DND-41 (cell line): Measurements from ENCODE around the gene WDR45B.

ENCODE experiments used
- ATAC-seq: fragments of 200-7000 bp; cut with Tn5 transposase; 3 replicates; pipeline ENCODE4 v1.9.1; 2021; ENCODE audit warnings: low read depth; ENCODE audit not compliant: insufficient read depth
- DNase-seq: peaks from one replicate; pipeline ENCODE4 v3.0.0-alpha.2; 2020
- H2AFZ ChIP-seq: 2 replicates; pipeline ENCODE4 v1.6.0; 2012; ENCODE audit warnings: low read depth, low read length
- H3K27ac ChIP-seq: 2 replicates; pipeline ENCODE4 v1.5.1; 2012; ENCODE audit warnings: low read length, inconsistent platforms
- H3K27me3 ChIP-seq: fragments of 200-600 bp; sonication (generic); 2 replicates; pipeline ENCODE4 v1.6.0; 2012; ENCODE audit warnings: low read length, mild to moderate bottlenecking, inconsistent platforms; ENCODE audit not compliant: insufficient read depth, poor library complexity
- H3K36me3 ChIP-seq: 2 replicates; pipeline ENCODE4 v1.5.1; 2012; ENCODE audit warnings: low read length, inconsistent platforms; ENCODE audit not compliant: insufficient read depth
- H3K4me1 ChIP-seq: 2 replicates; pipeline ENCODE4 v1.5.1; 2012; ENCODE audit warnings: mild to moderate bottlenecking, low read length; ENCODE audit not compliant: insufficient read depth
- H3K4me2 ChIP-seq: 2 replicates; pipeline ENCODE4 v1.6.0; 2012; ENCODE audit warnings: mild to moderate bottlenecking, moderate library complexity, low read length, inconsistent platforms; ENCODE audit not compliant: insufficient read depth
- H3K4me3 ChIP-seq, 2 experiments: fragments of 200-600 bp in 1 of 2; shearing (Covaris generic) in 1 of 2; 2 replicates each; pipeline ENCODE4 v1.5.1; 2012 to 2016; ENCODE audit warnings: inconsistent platforms in 2 of 2, low read length in 2 of 2, mild to moderate bottlenecking in 2 of 2, low read depth in 1 of 2, moderate library complexity in 1 of 2
- H3K79me2 ChIP-seq: 2 replicates; pipeline ENCODE4 v1.6.0; 2012; ENCODE audit warnings: low read length, inconsistent platforms; ENCODE audit not compliant: insufficient read depth
- H3K9ac ChIP-seq: 2 replicates; pipeline ENCODE4 v1.6.0; 2012; ENCODE audit warnings: low read depth, mild to moderate bottlenecking, inconsistent platforms, low read length, moderate library complexity
- H3K9me3 ChIP-seq: 2 replicates; pipeline ENCODE4 v1.5.1; 2012; ENCODE audit warnings: low read length, moderate library complexity, mild to moderate bottlenecking, inconsistent platforms; ENCODE audit not compliant: insufficient read depth, severe bottlenecking
- H4K20me1 ChIP-seq: 2 replicates; pipeline ENCODE4 v1.6.0; 2012; ENCODE audit warnings: low read length; ENCODE audit not compliant: insufficient read depth
- CTCF ChIP-seq: IDR thresholded peaks from 2 replicates; pipeline ENCODE4 v1.5.1; 2012; ENCODE audit warnings: borderline replicate concordance, low read length, moderate library complexity, mild to moderate bottlenecking; ENCODE audit not compliant: poor library complexity, severe bottlenecking; ENCODE audit errors: extremely low read depth
- EZH2 ChIP-seq: IDR thresholded peaks from 3 replicates; pipeline ENCODE4 v1.6.1; 2012; ENCODE audit warnings: borderline replicate concordance, low read depth, mild to moderate bottlenecking, moderate library complexity, low read length, inconsistent platforms; ENCODE audit not compliant: severe bottlenecking

Gene WDR45B

DNA sequence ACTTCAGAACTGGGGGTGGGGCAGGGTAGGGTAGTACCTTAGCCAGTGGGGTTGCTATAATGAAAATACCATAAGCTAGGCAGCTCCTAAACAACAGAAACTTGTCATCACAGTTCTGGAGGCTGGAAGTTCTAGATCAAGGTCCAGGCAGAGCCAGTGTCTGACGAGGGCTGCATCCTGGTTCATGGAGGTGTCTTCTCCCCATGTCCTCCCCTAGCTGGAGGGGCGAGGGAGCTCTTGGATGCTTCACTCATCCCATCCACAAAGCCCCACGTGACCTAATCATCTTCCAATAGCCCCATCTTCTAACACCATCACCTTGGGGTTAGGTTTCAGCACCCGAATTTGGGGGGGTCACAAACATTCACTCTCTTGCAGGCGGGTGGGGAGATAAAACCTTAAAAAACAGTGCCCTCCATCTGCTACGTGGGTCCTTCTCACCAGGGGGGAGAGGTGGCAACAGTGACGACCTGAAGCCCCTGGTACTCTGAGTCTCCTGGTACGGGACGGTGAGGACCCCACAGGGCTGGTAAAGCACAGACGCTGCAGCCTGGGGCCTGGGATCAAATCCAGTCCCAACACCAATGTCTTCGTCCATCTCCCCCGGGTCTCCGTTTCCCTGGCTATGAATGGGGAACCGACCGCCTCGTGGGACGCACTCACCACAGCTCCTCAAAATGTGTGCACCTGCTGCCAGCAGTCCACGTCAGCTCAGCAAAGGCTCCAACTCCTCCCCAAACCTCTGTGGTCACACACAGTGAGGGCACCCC lies 27.4 kb upstream of the WDR45B start:
- no peak for TF ChIP-seq EZH2
- TF ChIP-seq CTCF, result no peak
- no peak overlapping the region for H3K27ac ChIP-seq
- H4K20me1 ChIP-seq, result peaks cover 3% of the 10 kb centered on the region; the same call in 1 of the 2 replicates
- H3K4me1 ChIP-seq, result no peaks in the 10 kb centered on the region
- H3K4me3 ChIP-seq, result no peak overlapping the region
- no peak overlapping the region for H3K4me2 ChIP-seq
- DNase-seq (no peak), ATAC-seq (no peak)
- H3K27me3 ChIP-seq, result no peaks in the 10 kb centered on the region
- no peaks in the 10 kb centered on the region for H3K9me3 ChIP-seq
- H3K9ac ChIP-seq, result no peak overlapping the region
- H3K79me2 ChIP-seq, result no peaks in the 10 kb centered on the region
- no peaks in the 10 kb centered on the region for H3K36me3 ChIP-seq
- no peak overlapping the region for H2AFZ ChIP-seq

DNA sequence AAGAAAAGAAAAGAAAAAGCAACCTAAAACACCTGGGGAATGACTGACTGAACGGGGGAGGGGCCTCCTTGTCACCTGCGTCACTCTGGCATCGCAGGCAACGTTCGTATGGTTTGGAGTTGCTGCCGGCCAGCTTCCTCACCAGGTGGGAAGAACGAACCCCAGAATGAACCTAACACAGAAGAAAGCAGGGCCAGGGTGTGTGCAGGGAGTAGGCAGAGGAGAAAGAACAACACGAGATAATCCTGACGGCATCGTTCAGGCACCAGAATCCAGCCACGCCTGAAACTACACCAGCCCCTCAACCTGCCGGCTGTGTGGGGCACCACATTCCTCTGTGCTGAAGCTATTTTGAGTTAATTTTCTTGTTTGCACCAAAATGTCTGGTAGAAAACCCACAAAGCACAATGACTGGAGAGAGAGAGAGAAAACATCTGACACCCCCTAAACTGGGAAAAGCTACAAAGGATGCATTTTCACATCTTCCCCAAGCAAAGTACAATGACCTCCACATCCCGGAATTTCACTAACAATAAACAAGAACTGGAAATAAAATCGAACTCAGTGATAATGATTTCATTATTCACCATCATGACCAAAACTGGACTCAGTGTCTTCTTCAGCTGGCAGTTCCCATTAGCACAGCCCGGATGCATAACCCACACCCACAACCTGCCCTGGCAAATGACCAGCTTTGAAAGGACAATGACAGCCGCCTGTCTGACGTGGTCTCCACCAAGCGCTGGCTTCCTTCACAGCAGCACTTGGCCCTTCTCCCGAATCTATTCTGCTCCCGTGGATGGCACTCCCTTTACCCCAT lies 26.6 kb upstream of the WDR45B start:
- peaks cover 3% of the 10 kb centered on the region; the same call in 1 of the 2 replicates for H4K20me1 ChIP-seq
- H3K4me3 ChIP-seq, result no peak overlapping the region
- no peak overlapping the region for H3K4me2 ChIP-seq
- H3K9me3 ChIP-seq, result no peaks in the 10 kb centered on the region
- H3K79me2 ChIP-seq, result no peaks in the 10 kb centered on the region
- DNase-seq (no peak), ATAC-seq (no peak)
- no peak overlapping the region for H2AFZ ChIP-seq
- H3K36me3 ChIP-seq, result no peaks in the 10 kb centered on the region
- no peaks in the 10 kb centered on the region for H3K4me1 ChIP-seq
- H3K27me3 ChIP-seq, result no peaks in the 10 kb centered on the region
- H3K27ac ChIP-seq, result no peak overlapping the region
- no peak overlapping the region for H3K9ac ChIP-seq
- TF ChIP-seq EZH2 (no peak), CTCF (no peak)

- no peak overlapping the region for H2AFZ ChIP-seq
- no peaks in the 10 kb centered on the region for H3K79me2 ChIP-seq
- H3K4me3 ChIP-seq, result no peak overlapping the region
- H3K27ac ChIP-seq, result no peak overlapping the region
- no peaks in the 10 kb centered on the region for H3K27me3 ChIP-seq
- no peaks in the 10 kb centered on the region for H3K4me1 ChIP-seq
- TF ChIP-seq EZH2 (no peak), CTCF (no peak)
- no peaks in the 10 kb centered on the region for H3K9me3 ChIP-seq
- no peaks in the 10 kb centered on the region for H3K36me3 ChIP-seq
- H3K4me2 ChIP-seq, result no peak overlapping the region
- peaks cover 3% of the 10 kb centered on the region; the same call in 1 of the 2 replicates for H4K20me1 ChIP-seq
- no peak for DNase-seq
- no peak for ATAC-seq
- no peak overlapping the region for H3K9ac ChIP-seq
Measured at GRCh38 chr17:82670661-82671450, 22.6 kb upstream of the WDR45B start.
